ENCODE measurements around the gene ADAM19.

Gene ADAM19, protein sequence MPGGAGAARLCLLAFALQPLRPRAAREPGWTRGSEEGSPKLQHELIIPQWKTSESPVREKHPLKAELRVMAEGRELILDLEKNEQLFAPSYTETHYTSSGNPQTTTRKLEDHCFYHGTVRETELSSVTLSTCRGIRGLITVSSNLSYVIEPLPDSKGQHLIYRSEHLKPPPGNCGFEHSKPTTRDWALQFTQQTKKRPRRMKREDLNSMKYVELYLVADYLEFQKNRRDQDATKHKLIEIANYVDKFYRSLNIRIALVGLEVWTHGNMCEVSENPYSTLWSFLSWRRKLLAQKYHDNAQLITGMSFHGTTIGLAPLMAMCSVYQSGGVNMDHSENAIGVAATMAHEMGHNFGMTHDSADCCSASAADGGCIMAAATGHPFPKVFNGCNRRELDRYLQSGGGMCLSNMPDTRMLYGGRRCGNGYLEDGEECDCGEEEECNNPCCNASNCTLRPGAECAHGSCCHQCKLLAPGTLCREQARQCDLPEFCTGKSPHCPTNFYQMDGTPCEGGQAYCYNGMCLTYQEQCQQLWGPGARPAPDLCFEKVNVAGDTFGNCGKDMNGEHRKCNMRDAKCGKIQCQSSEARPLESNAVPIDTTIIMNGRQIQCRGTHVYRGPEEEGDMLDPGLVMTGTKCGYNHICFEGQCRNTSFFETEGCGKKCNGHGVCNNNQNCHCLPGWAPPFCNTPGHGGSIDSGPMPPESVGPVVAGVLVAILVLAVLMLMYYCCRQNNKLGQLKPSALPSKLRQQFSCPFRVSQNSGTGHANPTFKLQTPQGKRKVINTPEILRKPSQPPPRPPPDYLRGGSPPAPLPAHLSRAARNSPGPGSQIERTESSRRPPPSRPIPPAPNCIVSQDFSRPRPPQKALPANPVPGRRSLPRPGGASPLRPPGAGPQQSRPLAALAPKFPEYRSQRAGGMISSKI

DNA sequence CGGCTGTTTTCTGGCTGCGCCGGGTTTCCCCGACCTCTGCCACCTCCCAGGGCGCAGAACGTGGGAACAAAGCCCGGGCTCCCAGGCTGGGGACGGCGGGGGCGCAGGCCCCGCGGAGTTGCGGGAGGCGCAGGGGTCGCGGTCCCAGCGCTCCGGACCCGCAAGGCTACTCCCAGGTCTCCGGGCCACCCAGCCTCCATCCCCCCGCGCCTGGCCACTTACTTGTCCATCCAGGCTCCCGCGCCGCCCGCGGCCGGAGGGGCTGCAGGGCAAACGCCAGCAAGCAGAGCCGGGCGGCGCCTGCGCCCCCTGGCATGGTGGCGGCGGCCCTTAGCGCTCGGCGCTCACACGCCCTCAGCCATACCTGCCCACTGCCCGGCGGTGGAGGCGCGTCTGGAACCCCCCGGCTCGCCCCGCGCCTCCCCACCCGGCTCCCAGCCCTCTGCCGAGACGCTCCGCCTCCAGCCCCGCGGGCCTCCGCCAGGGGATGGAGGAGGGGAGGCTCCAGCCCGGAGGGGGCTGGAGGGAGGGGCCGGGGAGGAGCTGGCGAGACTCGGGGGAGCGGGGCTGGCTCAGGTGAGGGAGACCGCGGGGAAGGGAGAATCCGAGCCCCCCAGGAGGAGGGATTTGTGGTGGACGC, at the start of gene ADAM19:
TSS of gene ADAM19 (minus strand) at position 395 of the 640 bp plus-strand sequence. CDS start at position 316, 79 bp downstream.
- TF ChIP-seq, protein P1, sequence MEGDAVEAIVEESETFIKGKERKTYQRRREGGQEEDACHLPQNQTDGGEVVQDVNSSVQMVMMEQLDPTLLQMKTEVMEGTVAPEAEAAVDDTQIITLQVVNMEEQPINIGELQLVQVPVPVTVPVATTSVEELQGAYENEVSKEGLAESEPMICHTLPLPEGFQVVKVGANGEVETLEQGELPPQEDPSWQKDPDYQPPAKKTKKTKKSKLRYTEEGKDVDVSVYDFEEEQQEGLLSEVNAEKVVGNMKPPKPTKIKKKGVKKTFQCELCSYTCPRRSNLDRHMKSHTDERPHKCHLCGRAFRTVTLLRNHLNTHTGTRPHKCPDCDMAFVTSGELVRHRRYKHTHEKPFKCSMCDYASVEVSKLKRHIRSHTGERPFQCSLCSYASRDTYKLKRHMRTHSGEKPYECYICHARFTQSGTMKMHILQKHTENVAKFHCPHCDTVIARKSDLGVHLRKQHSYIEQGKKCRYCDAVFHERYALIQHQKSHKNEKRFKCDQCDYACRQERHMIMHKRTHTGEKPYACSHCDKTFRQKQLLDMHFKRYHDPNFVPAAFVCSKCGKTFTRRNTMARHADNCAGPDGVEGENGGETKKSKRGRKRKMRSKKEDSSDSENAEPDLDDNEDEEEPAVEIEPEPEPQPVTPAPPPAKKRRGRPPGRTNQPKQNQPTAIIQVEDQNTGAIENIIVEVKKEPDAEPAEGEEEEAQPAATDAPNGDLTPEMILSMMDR (IDR thresholded peaks at IDR 0.05; ENCODE audit: low read depth, low read length) = no peak
- no peak for DNase-seq (ENCODE audit: extremely low read depth, low read depth)

DNA sequence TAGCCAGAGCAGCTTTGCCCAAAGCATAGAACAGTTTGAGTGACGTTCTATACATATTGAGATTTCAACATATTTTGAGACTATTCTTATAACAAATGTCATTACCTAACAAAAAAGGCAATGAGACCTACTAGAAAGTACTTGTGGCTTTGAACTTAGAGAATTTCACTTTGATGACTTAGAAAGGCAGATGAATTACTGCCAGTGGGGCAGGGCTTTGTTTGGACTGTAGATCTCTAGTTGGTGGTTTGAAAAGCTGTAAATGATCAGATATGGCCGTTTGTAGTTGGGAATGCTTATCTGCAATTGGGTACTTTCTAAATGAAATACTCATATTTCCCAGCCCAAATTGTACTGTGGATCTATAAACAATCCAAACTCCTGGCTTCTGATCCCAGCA, 48.6 kb upstream of the ADAM19 start:
- no peak for DNase-seq (ENCODE audit: extremely low read depth, low read depth)
- TF ChIP-seq, protein P1 (IDR thresholded peaks at IDR 0.05; ENCODE audit: low read depth, low read length) = no peak

DNA sequence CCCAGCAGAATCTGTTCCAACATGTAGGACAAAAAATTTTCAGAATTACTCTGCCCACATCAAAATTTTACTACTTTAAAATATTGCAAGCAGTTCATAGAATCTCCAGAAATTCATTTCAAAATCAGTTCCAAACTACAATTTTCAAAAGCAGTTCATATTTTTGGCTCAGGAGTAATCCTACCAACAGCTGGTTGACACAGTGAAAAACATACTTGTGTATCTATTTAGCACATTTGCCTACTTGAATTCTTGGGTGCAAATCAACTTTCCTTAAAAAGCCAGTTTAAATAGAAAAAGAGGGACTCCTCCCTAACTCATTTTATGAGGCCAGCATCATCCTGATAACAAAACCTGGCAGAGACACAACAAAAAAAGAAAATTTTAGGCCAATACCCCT, 45.2 kb upstream of the ADAM19 start:
- TF ChIP-seq, protein P1 (IDR thresholded peaks at IDR 0.05; ENCODE audit: low read depth, low read length) = no peak

DNA sequence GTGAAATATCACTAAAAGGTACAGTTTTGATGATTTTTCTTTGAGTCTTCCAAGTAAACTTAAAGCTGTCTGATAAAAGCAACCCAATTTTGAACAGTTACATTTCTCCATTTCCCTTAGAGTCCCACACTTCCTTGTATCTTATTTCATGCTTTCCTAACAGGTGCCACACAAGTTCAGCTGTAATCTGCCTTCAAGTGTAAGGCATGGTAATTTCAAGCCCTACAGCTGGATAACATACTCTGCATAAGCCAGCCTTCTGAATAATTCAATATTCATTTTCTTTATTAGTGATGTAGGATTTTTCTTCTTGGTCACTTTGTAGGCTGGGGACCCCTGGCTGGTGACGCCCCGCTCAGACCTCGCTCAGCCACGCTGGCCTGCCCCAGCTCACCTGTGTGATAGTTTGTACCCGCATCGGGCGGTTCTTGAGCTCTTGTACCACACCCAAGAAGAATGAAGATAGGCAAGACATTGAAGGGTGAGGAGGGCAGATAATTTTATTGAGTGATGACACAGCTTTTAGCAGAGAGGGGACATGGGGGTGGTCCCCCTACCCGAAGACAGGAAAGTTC, 42.7 kb upstream of the ADAM19 start:
- TF ChIP-seq, protein P1 (IDR thresholded peaks at IDR 0.05; ENCODE audit: low read depth, low read length) = no peak
- DNase-seq (ENCODE audit: extremely low read depth, low read depth) = no peak

More for the DNA sequence above, 45.2 kb upstream of the ADAM19 start:
- DNase-seq (ENCODE audit: extremely low read depth, low read depth) = no peak

DNA sequence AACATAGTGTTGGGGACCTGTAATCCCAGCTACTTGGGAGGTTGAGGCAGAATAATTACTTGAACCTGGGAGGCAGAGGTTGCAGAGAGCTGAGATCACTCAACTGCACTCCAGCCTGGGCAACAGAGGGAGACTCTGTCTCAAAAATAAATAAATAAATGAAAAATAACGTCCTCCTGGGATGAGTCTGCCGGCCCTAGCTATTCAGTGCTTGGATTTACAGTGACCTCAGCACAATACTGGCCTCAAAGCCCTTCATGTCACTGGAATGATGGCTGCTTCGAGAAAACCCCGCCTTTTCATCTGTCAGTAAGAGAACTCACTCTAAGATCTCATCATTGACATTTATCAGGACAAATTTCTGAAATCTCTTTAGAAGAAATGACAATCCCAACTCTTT, 41.2 kb upstream of the ADAM19 start:
- TF ChIP-seq, protein P1 (IDR thresholded peaks at IDR 0.05; ENCODE audit: low read depth, low read length) = no peak
- no peak for DNase-seq (ENCODE audit: extremely low read depth, low read depth)

DNA sequence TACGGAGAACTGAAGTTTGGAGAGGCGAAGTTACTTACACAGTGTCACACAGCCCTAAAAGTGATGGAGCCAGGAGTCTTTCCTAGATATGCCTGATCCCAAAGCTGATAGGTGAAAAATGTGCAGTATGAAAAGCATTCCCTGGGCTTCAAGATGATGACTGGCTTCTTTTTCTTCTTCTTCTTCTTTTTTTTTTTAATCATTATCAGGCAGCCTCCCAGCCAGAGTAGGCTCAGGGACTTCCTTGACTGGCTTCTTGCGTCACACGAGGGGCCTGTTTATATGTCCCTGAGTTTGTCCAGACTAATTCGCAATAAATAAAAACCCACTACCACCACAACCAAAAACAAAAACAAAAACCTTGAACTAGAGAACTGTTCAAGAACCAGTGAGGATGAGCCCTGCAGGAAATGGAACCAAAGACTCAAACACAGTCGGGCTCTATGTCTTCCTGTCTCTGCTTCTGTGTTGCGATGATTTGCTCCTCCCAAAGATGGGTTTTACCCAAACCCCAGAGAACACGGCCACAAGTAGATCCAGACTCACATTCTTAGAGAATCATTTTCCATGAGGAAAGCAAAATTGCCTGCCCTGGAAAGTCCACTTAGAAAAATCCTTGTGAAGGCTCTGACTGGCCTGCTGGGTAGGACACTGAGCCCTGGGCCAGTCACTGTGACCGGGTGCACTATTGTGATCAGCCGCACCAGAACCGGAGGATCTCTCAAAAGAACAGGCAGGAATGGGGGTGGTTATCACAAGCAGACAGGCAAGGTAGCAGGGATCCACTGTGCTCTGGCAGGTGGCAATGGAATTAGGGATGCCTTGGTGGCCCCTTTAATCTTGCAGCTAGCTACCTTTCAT, 38.0 kb upstream of the ADAM19 start:
- TF ChIP-seq, protein P1 (IDR thresholded peaks at IDR 0.05; ENCODE audit: low read depth, low read length) = no peak
- no peak for DNase-seq (ENCODE audit: extremely low read depth, low read depth)
